B cell (primary cell): ENCODE results near the gene ARFGEF2. TPM values are rescaled to one million over a fixed set of nuclear protein-coding genes. Genes with fewer than 3 reads are reported as not detected.

Experiments used
- ATAC-seq: fragments of 200-7000 bp; cut with Tn5 transposase; one replicate; pipeline ENCODE4 v1.10.0; 2021; ENCODE audit warnings: low read depth, mild to moderate bottlenecking, moderate number of reproducible peaks, moderate library complexity
- CTCF ChIA-PET: fragments of 350-600 bp; sonication (Branson Sonifier 250); formaldehyde crosslinking; loops from one replicate; lab custom pipeline; 2021; ENCODE audit warnings: antibody characterized with exemption, inconsistent platforms; lab: Charles Lee
- POLR2A ChIA-PET: fragments of 350-600 bp; sonication (Branson Sonifier 250); formaldehyde crosslinking; loops from one replicate; lab custom pipeline; 2021; ENCODE audit warnings: antibody characterized with exemption; lab: Charles Lee
- DNase-seq: peaks from one replicate; pipeline ENCODE4 v3.0.0; 2013
- H2AFZ ChIP-seq: 2 replicates; pipeline ENCODE4 v1.6.1; 2012; ENCODE audit warnings: mild to moderate bottlenecking, low read depth, low read length; ENCODE audit not compliant: insufficient read depth, poor library complexity, severe bottlenecking
- H3K27ac ChIP-seq, 2 donors: 1 replicate in 1 of 2; 2 replicates in 1 of 2; pipeline ENCODE4 v1.5.1; 2012 to 2013; ENCODE audit warnings: low read length in 2 of 2, mild to moderate bottlenecking in 2 of 2, moderate library complexity in 1 of 2
- H3K27me3 ChIP-seq, 4 experiments: fragments of 200-600 bp in 1 of 4; sonication (generic) in 1 of 4; replicated peaks in 1 of 4; 1 replicate in 2 of 4; 2 replicates in 2 of 4; pipeline versions ENCODE4 v1.6.1 to v1.7.0; 2013 to 2016; ENCODE audit warnings: low read length in 3 of 4, mild to moderate bottlenecking in 2 of 4, mixed read lengths in 1 of 4, moderate library complexity in 1 of 4; ENCODE audit not compliant: insufficient read depth in 4 of 4, control insufficient read depth in 3 of 4; ENCODE audit errors: control extremely low read depth in 1 of 4
- H3K36me3 ChIP-seq, 2 experiments: replicated peaks in 1 of 2; 1 replicate in 1 of 2; 2 replicates in 1 of 2; pipeline versions ENCODE4 v1.6.1 to v1.7.1; 2013; ENCODE audit warnings: low read length in 1 of 2; ENCODE audit not compliant: insufficient read depth in 2 of 2, control insufficient read depth in 1 of 2; ENCODE audit errors: control extremely low read depth in 1 of 2, extremely low read depth in 1 of 2
- H3K4me1 ChIP-seq, 2 donors: fragments of 200-600 bp in 1 of 2; sonication (generic) in 1 of 2; 1 replicate in 1 of 2; 2 replicates in 1 of 2; pipeline versions ENCODE4 v1.5.1 to v1.6.1; 2013 to 2017; ENCODE audit warnings: low read length in 2 of 2; ENCODE audit not compliant: control insufficient read depth in 2 of 2, insufficient read depth in 2 of 2
- H3K4me2 ChIP-seq: replicated peaks from 2 replicates; pipeline ENCODE3; 2012; ENCODE audit warnings: mild to moderate bottlenecking, low read depth, low read length; ENCODE audit not compliant: poor library complexity, severe bottlenecking
- H3K4me3 ChIP-seq, 5 experiments: fragments of 200-600 bp in 1 of 5; sonication (generic) in 1 of 5; 1 replicate in 3 of 5; 2 replicates in 2 of 5; pipeline versions ENCODE4 v1.5.1 to v1.7.0; 2011 to 2016; ENCODE audit warnings: low read length in 4 of 5, mild to moderate bottlenecking in 4 of 5, low read depth in 2 of 5, control low read depth in 1 of 5, moderate library complexity in 1 of 5; ENCODE audit not compliant: insufficient read depth in 1 of 5; ENCODE audit errors: control extremely low read depth in 1 of 5, extremely low read depth in 1 of 5
- H3K79me2 ChIP-seq: fragments of 200-600 bp; sonication (generic); one replicate; pipeline ENCODE4 v1.6.0; 2016; ENCODE audit warnings: low read length; ENCODE audit not compliant: control insufficient read depth, insufficient read depth
- H3K9ac ChIP-seq: fragments of 200-600 bp; sonication (generic); 2 replicates; pipeline ENCODE4 v1.6.1; 2017; ENCODE audit warnings: mild to moderate bottlenecking, low read length, moderate library complexity
- H3K9me3 ChIP-seq, 3 donors: one replicate each; pipeline versions ENCODE4 v1.6.1 to v1.7.1; 2013; ENCODE audit warnings: low read length in 2 of 3; ENCODE audit not compliant: control insufficient read depth in 2 of 3, insufficient read depth in 1 of 3; ENCODE audit errors: control extremely low read depth in 1 of 3
- H4K20me1 ChIP-seq: 2 replicates; pipeline ENCODE4 v1.6.0; 2012; ENCODE audit warnings: mild to moderate bottlenecking, low read length; ENCODE audit not compliant: insufficient read depth, control insufficient read depth, poor library complexity, severe bottlenecking
- H3K27ac Mint-ChIP-seq: one replicate; pipeline ENCODE4 v1.8.0; 2021; ENCODE audit warnings: mixed read lengths
- H3K27me3 Mint-ChIP-seq: one replicate; pipeline ENCODE4 v1.8.0; 2021; ENCODE audit warnings: mixed read lengths
- H3K4me1 Mint-ChIP-seq: one replicate; pipeline ENCODE4 v1.8.0; 2021; ENCODE audit warnings: mixed read lengths
- H3K4me3 Mint-ChIP-seq: one replicate; pipeline ENCODE4 v1.8.0; 2021; ENCODE audit warnings: mixed read lengths
- H3K9me3 Mint-ChIP-seq: one replicate; pipeline ENCODE4 v1.8.0; 2022; ENCODE audit warnings: mixed read lengths; ENCODE audit not compliant: insufficient read depth
- CTCF ChIP-seq: fragments of 200-600 bp; IDR thresholded peaks from one replicate; pipeline ENCODE4 v1.8.0; 2022; ENCODE audit warnings: antibody characterized with exemption, mild to moderate bottlenecking
- EZH2 ChIP-seq: IDR thresholded peaks from 2 replicates; pipeline ENCODE4 v1.6.1; 2012; ENCODE audit warnings: borderline replicate concordance, low read depth, mild to moderate bottlenecking, moderate library complexity, low read length; ENCODE audit not compliant: insufficient read depth, poor library complexity, severe bottlenecking
- WGBS: methylation state at CpG from one replicate; pipeline ENCODE4 v1.1.5; 2013; ENCODE audit warnings: missing lambda C conversion rate; ENCODE audit not compliant: insufficient coverage; 5-methylcytosine and 5-hydroxymethylcytosine counted together
- intact Hi-C: fragments of 100-400 bp; cut with micrococcal nuclease; formaldehyde crosslinking; loops from one replicate; pipeline ENCODE4 v1.10.0; 2022
- polyA plus RNA-seq: library from polyadenylated mRNA; depleted of rRNA; stranded (reverse); fragments of >200 nt; gene quantifications from 2 replicates; pipeline ENCODE4 v1.2.3, GENCODE V29; 2012
- total RNA-seq, 2 donors: library from RNA; stranded (reverse); fragments of 120-200 nt in 1 of 2; gene quantifications; 1 replicate in 1 of 2; 2 replicates in 1 of 2; pipeline versions ENCODE4 v1.2.3 to v1.2.4, GENCODE V29; 2013 to 2022

Gene ARFGEF2
- total and polyA plus RNA-seq, 2 donors (not counting 1 experiment from before 2014, with no cell fraction given) = 10.8 to 34.3 TPM

GRCh38 chr20:49034070-49034732 lies 112.7 kb downstream of the ARFGEF2 start:
- Mint-ChIP-seq H3K9me3 (no peaks in the 10 kb centered on the region), H3K4me3 (no peak overlapping the region), H3K27ac (no peak overlapping the region), H3K27me3 (no peaks in the 10 kb centered on the region), H3K4me1 (peaks cover 12% of the 10 kb centered on the region)
- POLR2A ChIA-PET = no interaction called here
- Histone ChIP-seq H3K9ac (no peak overlapping the region), H3K27ac (no peak overlapping the region), H2AFZ (no peak overlapping the region), H3K27me3 (no peaks in the 10 kb centered on the region), H3K4me1 (peaks cover 11 to 16% of the 10 kb centered on the region in 2 donors), H3K4me2 (no peak overlapping the region), H3K4me3 (no peak overlapping the region), H3K36me3 (peaks cover 4 to 44% of the 10 kb centered on the region in 2 experiments), H3K79me2 (no peaks in the 10 kb centered on the region), H4K20me1 (no peaks in the 10 kb centered on the region), H3K9me3 (no peaks in the 10 kb centered on the region)
- DNase-seq = no peak
- intact Hi-C loops = no loop called here
- WGBS = 100% methylated on average over 4 of the region's 7 CpGs
- CTCF ChIA-PET = no interaction called here
- no peak for ATAC-seq
- no peak for TF ChIP-seq CTCF
- no peak for TF ChIP-seq EZH2

GRCh38 chr20:49037962-49038387 lies 116.5 kb downstream of the ARFGEF2 start:
- ATAC-seq (peak; percentile 36), DNase-seq (peak; percentile 35)
- no peak overlapping the region for H3K4me3 ChIP-seq
- Mint-ChIP-seq H3K4me3 (no peak overlapping the region), H3K9me3 (no peaks in the 10 kb centered on the region), H3K27ac (peak overlapping the region; percentile 47), H3K4me1 (peaks cover 12% of the 10 kb centered on the region), H3K27me3 (no peaks in the 10 kb centered on the region)
- H3K27me3 ChIP-seq = no peaks in the 10 kb centered on the region
- ChIA-PET CTCF (interaction anchor here (1.0 kb wide), 1 partner anchor 1361 kb away, joined by 3 read pairs; no protein-coding TSS in a partner anchor), POLR2A (no interaction called here)
- peaks cover 11 to 16% of the 10 kb centered on the region in 2 donors for H3K4me1 ChIP-seq
- 8% methylated on average over 3 of the region's 3 CpGs for WGBS
- no peak overlapping the region for H3K9ac ChIP-seq
- H2AFZ ChIP-seq = no peak overlapping the region
- peaks cover 2 to 23% of the 10 kb centered on the region in 2 experiments for H3K36me3 ChIP-seq
- no peaks in the 10 kb centered on the region for H4K20me1 ChIP-seq
- TF ChIP-seq CTCF (no peak), EZH2 (no peak)
- H3K4me2 ChIP-seq = peak overlapping the region; percentile 10
- no peak overlapping the region for H3K27ac ChIP-seq
- no peaks in the 10 kb centered on the region for H3K79me2 ChIP-seq
- H3K9me3 ChIP-seq = no peaks in the 10 kb centered on the region
- intact Hi-C loops = no loop called here
